IMR-90 (cell line): ENCODE measurements around the gene FDX1. TPM values are rescaled to one million over a fixed set of nuclear protein-coding genes. Genes with fewer than 3 reads are reported as not detected.

Source experiments
- ATAC-seq: fragments of 200-7000 bp; cut with Tn5 transposase; 2 replicates; pipeline ENCODE4 v1.9.1; 2020; ENCODE audit warnings: low read depth, mild to moderate bottlenecking, moderate library complexity
- BruUV-seq: library from RNA; stranded (reverse); fragments of 400-500 nt; replicated peaks from 2 replicates; lab custom pipeline; 2021; lab: Mats Ljungman, UMichigan
- CTCF ChIA-PET: fragments of 300-600 bp; formaldehyde crosslinking; extraction: SDS; loops from one replicate; lab custom pipeline; 2021; ENCODE audit warnings: antibody characterized with exemption; lab: Yijun Ruan, JAX
- POLR2A ChIA-PET: fragments of 300-600 bp; sonication (Branson Sonifier 250); formaldehyde crosslinking; loops from one replicate; lab custom pipeline; 2022; ENCODE audit warnings: antibody characterized with exemption; ENCODE audit not compliant: unreplicated experiment; lab: Charles Lee
- DNase-seq: peaks from one replicate; pipeline ENCODE4 v3.0.0; 2013
- H2AFZ ChIP-seq: replicated peaks from 2 replicates; pipeline ENCODE3; 2013; ENCODE audit warnings: low read length, mild to moderate bottlenecking; ENCODE audit not compliant: poor library complexity
- H2AK5ac ChIP-seq: 2 replicates; pipeline ENCODE4 v1.6.1; 2013; ENCODE audit warnings: low read depth, low read length, inconsistent platforms
- H2AK9ac ChIP-seq: replicated peaks from 2 replicates; pipeline ENCODE3; 2013; ENCODE audit warnings: mild to moderate bottlenecking, low read depth, low read length, moderate library complexity; ENCODE audit not compliant: poor library complexity
- H2BK120ac ChIP-seq: 2 replicates; pipeline ENCODE4 v1.6.1; 2013; ENCODE audit warnings: low read depth, low read length, inconsistent platforms
- H2BK15ac ChIP-seq: 3 replicates; pipeline ENCODE4 v1.6.1; 2013; ENCODE audit warnings: low read depth, low read length, inconsistent platforms
- H2BK20ac ChIP-seq: 2 replicates; pipeline ENCODE4 v1.6.1; 2013; ENCODE audit warnings: low read depth, mild to moderate bottlenecking, inconsistent platforms, low read length, moderate library complexity
- H2BK5ac ChIP-seq: 2 replicates; pipeline ENCODE4 v1.6.1; 2013; ENCODE audit warnings: mild to moderate bottlenecking, low read depth, low read length, inconsistent platforms; ENCODE audit not compliant: poor library complexity, severe bottlenecking
- H3K14ac ChIP-seq: replicated peaks from 2 replicates; pipeline ENCODE4 v1.6.1; 2013; ENCODE audit warnings: low read depth, low read length, inconsistent platforms
- H3K18ac ChIP-seq: 2 replicates; pipeline ENCODE4 v1.6.1; 2013; ENCODE audit warnings: low read depth, low read length, control low read depth
- H3K23ac ChIP-seq: 2 replicates; pipeline ENCODE4 v1.6.1; 2013; ENCODE audit warnings: low read depth, low read length, inconsistent platforms
- H3K27ac ChIP-seq: 2 replicates; pipeline ENCODE4 v1.5.1; 2013; ENCODE audit warnings: mild to moderate bottlenecking, control low read depth, low read length; ENCODE audit not compliant: insufficient read depth
- H3K27me3 ChIP-seq: 2 replicates; pipeline ENCODE4 v1.6.1; 2013; ENCODE audit warnings: low read length; ENCODE audit not compliant: control insufficient read depth, insufficient read depth
- H3K36me3 ChIP-seq: 2 replicates; pipeline ENCODE4 v1.6.1; 2013; ENCODE audit warnings: low read length, mixed read lengths; ENCODE audit not compliant: control insufficient read depth, insufficient read depth
- H3K4ac ChIP-seq: 2 replicates; pipeline ENCODE4 v1.6.1; 2013; ENCODE audit warnings: low read depth, low read length, inconsistent platforms
- H3K4me1 ChIP-seq: 2 replicates; pipeline ENCODE4 v1.6.1; 2013; ENCODE audit warnings: low read length, mixed read lengths; ENCODE audit not compliant: control insufficient read depth, insufficient read depth
- H3K4me2 ChIP-seq: 2 replicates; pipeline ENCODE4 v1.6.1; 2013; ENCODE audit warnings: low read depth, mild to moderate bottlenecking, control low read depth, low read length, moderate library complexity
- H3K4me3 ChIP-seq: 2 replicates; pipeline ENCODE4 v1.5.1; 2013; ENCODE audit warnings: low read depth, mild to moderate bottlenecking, control low read depth, low read length, moderate library complexity; ENCODE audit not compliant: insufficient read depth
- H3K56ac ChIP-seq: 2 replicates; pipeline ENCODE4 v1.6.1; 2013; ENCODE audit warnings: low read length, inconsistent platforms; ENCODE audit not compliant: insufficient read depth; ENCODE audit errors: extremely low read depth
- H3K79me1 ChIP-seq, 2 experiments: 2 replicates each; pipeline ENCODE4 v1.6.1; 2013; ENCODE audit warnings: low read length in 2 of 2, inconsistent platforms in 1 of 2, low read depth in 1 of 2
- H3K9ac ChIP-seq: 2 replicates; pipeline ENCODE4 v1.6.1; 2013; ENCODE audit warnings: low read depth, low read length, control low read depth
- H3K9me1 ChIP-seq: 2 replicates; pipeline ENCODE4 v1.6.1; 2013; ENCODE audit warnings: low read length, inconsistent platforms; ENCODE audit not compliant: insufficient read depth
- H3K9me3 ChIP-seq: 2 replicates; pipeline ENCODE4 v1.6.1; 2013; ENCODE audit warnings: low read length; ENCODE audit not compliant: control insufficient read depth, insufficient read depth
- H4K20me1 ChIP-seq: 2 replicates; pipeline ENCODE4 v1.6.1; 2013; ENCODE audit warnings: low read length, inconsistent platforms; ENCODE audit not compliant: insufficient read depth
- H4K5ac ChIP-seq: 2 replicates; pipeline ENCODE4 v1.6.1; 2013; ENCODE audit warnings: mild to moderate bottlenecking, low read depth, low read length, control low read depth
- H4K8ac ChIP-seq, 2 experiments: 2 replicates each; pipeline ENCODE4 v1.6.1; 2013; ENCODE audit warnings: low read depth in 2 of 2, low read length in 2 of 2, control low read depth in 1 of 2, inconsistent platforms in 1 of 2
- H4K91ac ChIP-seq: 2 replicates; pipeline ENCODE4 v1.6.1; 2013; ENCODE audit warnings: low read depth, low read length, inconsistent platforms; ENCODE audit not compliant: insufficient read depth
- BHLHE40 ChIP-seq: fragments of 150-350 bp; IDR thresholded peaks from 2 replicates; pipeline ENCODE4 v1.6.1; 2016; ENCODE audit warnings: mild to moderate bottlenecking, low read depth, low read length
- CEBPB ChIP-seq: IDR thresholded peaks from 2 replicates; pipeline ENCODE4 v1.6.1; 2012; ENCODE audit warnings: low read depth, low read length, improper control_type of control experiment
- CHD1 ChIP-seq: IDR thresholded peaks from 2 replicates; pipeline ENCODE4 v1.6.1; 2012; ENCODE audit warnings: low read depth, low read length, improper control_type of control experiment
- CTCF ChIP-seq: conservative IDR thresholded peaks from 2 replicates; pipeline ENCODE4 v1.5.1; 2012; ENCODE audit warnings: mild to moderate bottlenecking, low read depth, low read length, improper control_type of control experiment
- ELK1 ChIP-seq: fragments of 150-350 bp; IDR thresholded peaks from 2 replicates; pipeline ENCODE4 v1.6.1; 2016; ENCODE audit warnings: low read depth, mild to moderate bottlenecking, low read length, moderate library complexity, borderline replicate concordance
- MAFK ChIP-seq: IDR thresholded peaks from 2 replicates; pipeline ENCODE4 v1.6.1; 2012; ENCODE audit warnings: low read depth, low read length, improper control_type of control experiment
- MAZ ChIP-seq: IDR thresholded peaks from 2 replicates; pipeline ENCODE4 v1.6.1; 2012; ENCODE audit warnings: low read depth, mild to moderate bottlenecking, low read length, improper control_type of control experiment, moderate library complexity, borderline replicate concordance
- MXI1 ChIP-seq: IDR thresholded peaks from 2 replicates; pipeline ENCODE4 v1.6.1; 2012; ENCODE audit warnings: low read depth, mild to moderate bottlenecking, low read length, moderate library complexity, borderline replicate concordance
- NFE2L2 ChIP-seq: fragments of 150-350 bp; IDR thresholded peaks from 2 replicates; pipeline ENCODE4 v1.6.1; 2016; ENCODE audit warnings: low read depth, mild to moderate bottlenecking, low read length
- POLR2A ChIP-seq: IDR thresholded peaks from 2 replicates; pipeline ENCODE4 v1.6.1; 2012; ENCODE audit warnings: mild to moderate bottlenecking, low read depth, low read length
- RAD21 ChIP-seq: IDR thresholded peaks from 2 replicates; pipeline ENCODE4 v1.6.1; 2012; ENCODE audit warnings: low read length, improper control_type of control experiment
- RCOR1 ChIP-seq: IDR thresholded peaks from 2 replicates; pipeline ENCODE4 v1.6.1; 2012; ENCODE audit warnings: mild to moderate bottlenecking, low read length, improper control_type of control experiment; ENCODE audit not compliant: insufficient replicate concordance
- RFX5 ChIP-seq: IDR thresholded peaks from 2 replicates; pipeline ENCODE4 v1.8.0; 2012; ENCODE audit warnings: low read depth, mild to moderate bottlenecking, low read length, moderate library complexity
- SMC3 ChIP-seq: fragments of 150-350 bp; IDR thresholded peaks from 2 replicates; pipeline ENCODE4 v1.6.1; 2016; ENCODE audit warnings: low read depth, mild to moderate bottlenecking, antibody characterized with exemption, low read length, moderate library complexity
- USF2 ChIP-seq: fragments of 150-350 bp; IDR thresholded peaks from 2 replicates; pipeline ENCODE4 v1.6.1; 2017; ENCODE audit warnings: mild to moderate bottlenecking, antibody characterized with exemption, low read length, low read depth
- WGBS, 2 experiments: methylation state at CpG; one replicate each; pipeline versions ENCODE4 v1.1.5 to v1.1.7; 2013; ENCODE audit warnings: missing lambda C conversion rate in 2 of 2; ENCODE audit not compliant: insufficient read length in 1 of 2; ENCODE audit errors: extremely low coverage in 2 of 2; 5-methylcytosine and 5-hydroxymethylcytosine counted together
- dilution Hi-C: fragments of 300-500 bp; cut with HindIII; formaldehyde crosslinking; loops from one replicate; pipeline ENCODE4 v1.14.3; 2018; ENCODE audit warnings: low sequenced_read_pairs; ENCODE audit not compliant: unreplicated experiment
- in situ Hi-C: fragments of 300-500 bp; cut with MboI; formaldehyde crosslinking; loops from 3 replicates; pipeline ENCODE4 v1.14.3; 2019; ENCODE audit warnings: low sequenced_read_pairs, inconsistent platforms, mixed read lengths
- intact Hi-C: fragments of 100-400 bp; cut with micrococcal nuclease; formaldehyde crosslinking; loops from 2 replicates; pipeline ENCODE4 v1.10.0; 2022
- polyA plus RNA-seq, 3 experiments: library from polyadenylated mRNA; depleted of rRNA; stranded (reverse); fragments of >200 nt; gene quantifications; 2 replicates each; pipeline ENCODE4 v1.2.3, GENCODE V29; 2012; ENCODE audit warnings: low replicate concordance in 1 of 3
- total RNA-seq: library from RNA; depleted of rRNA; stranded (reverse); fragments of >200 nt; gene quantifications from 2 replicates; pipeline ENCODE4 v1.2.3, GENCODE V29; 2012

FDX1 gene
- total and polyA plus RNA-seq, 2 of the 4 experiments (the other 2 are of a cell fraction) = 4.3 to 5.1 TPM

- Histone ChIP-seq H3K4ac (no peak overlapping the region), H2BK20ac (no peak overlapping the region), H3K4me1 (no peaks in the 10 kb centered on the region), H2AK9ac (no peak overlapping the region), H2AK5ac (no peak overlapping the region), H4K20me1 (peaks cover 3% of the 10 kb centered on the region; the same call in 1 of the 2 replicates), H2AFZ (no peak overlapping the region), H4K91ac (no peak overlapping the region), H3K79me1 (peaks cover 0 to 30% of the 10 kb centered on the region in 2 experiments; a peak in 3 of 4 replicates), H3K27ac (no peak overlapping the region), H3K27me3 (no peaks in the 10 kb centered on the region), H3K9me3 (no peaks in the 10 kb centered on the region), H3K36me3 (peaks cover 1% of the 10 kb centered on the region; the same call in 1 of the 2 replicates), H2BK5ac (no peak overlapping the region), H4K5ac (no peak overlapping the region), H3K9ac (no peak overlapping the region), H3K4me3 (no peak overlapping the region), H3K9me1 (peaks cover 6% of the 10 kb centered on the region), H4K8ac (no peak overlapping the region), H3K4me2 (no peak overlapping the region), H2BK15ac (no peak overlapping the region), H3K14ac (no peak overlapping the region), H3K18ac (no peak overlapping the region), H3K23ac (no peak overlapping the region), H2BK120ac (no peak overlapping the region), H3K56ac (no peak overlapping the region)
- no TSS peak for BruUV-seq
- intact Hi-C loops (no loop called here), dilution Hi-C loops (no loop called here), in situ Hi-C loops (no loop called here)
- no peak for TF ChIP-seq NFE2L2
- no peak for TF ChIP-seq CHD1
- no peak for TF ChIP-seq SMC3
- no peak for TF ChIP-seq USF2
- TF ChIP-seq CTCF = peak; percentile 32
- no peak for TF ChIP-seq BHLHE40
- TF ChIP-seq POLR2A = no peak
- TF ChIP-seq RCOR1 = no peak
- peak; percentile 42; the same call in 1 of the 2 replicates for TF ChIP-seq RAD21
- TF ChIP-seq MAFK = no peak
- no peak for TF ChIP-seq MAZ
- TF ChIP-seq CEBPB = peak; percentile 43; the same call in 1 of the 2 replicates
- TF ChIP-seq RFX5 = no peak
- TF ChIP-seq MXI1 = no peak
- TF ChIP-seq ELK1 = no peak
- ATAC-seq (no peak), DNase-seq (no peak)
- POLR2A ChIA-PET = no interaction called here
- WGBS, 2 experiments = no CpG with 5 or more reads among the region's 5 CpGs
- CTCF ChIA-PET = no interaction called here
Observed at GRCh38 chr11:110447897-110448745, 18.4 kb downstream of the FDX1 start.
